Measurements from ENCODE around the gene SLC1A4. TPM values are rescaled to one million over a fixed set of nuclear protein-coding genes. Genes with fewer than 3 reads are reported as not detected.

The SLC1A4 gene
- 62.8 and 63.3 TPM in 2 replicates for total RNA-seq

GRCh38 chr2:64989126-64989981, at the start of gene SLC1A4:
TSS of gene SLC1A4 (plus strand) at chr2:64989399. CDS start at chr2:64989644, 245 bp downstream.
- intact Hi-C loops (cut with micrococcal nuclease) = loop anchor here (1.0 to 5.0 kb wide), 9 partner anchors 51 to 1401 kb away; partner anchors contain the start of genes ACTR2, AFTPH, CEP68 and MDH1

GRCh38 chr2:64941143-64941542, 48.1 kb upstream of the SLC1A4 start:
- intact Hi-C loops (cut with micrococcal nuclease) = no loop called here

- intact Hi-C loops (cut with micrococcal nuclease) = no loop called here
Measured at GRCh38 chr2:64941801-64942200, 47.4 kb upstream of the SLC1A4 start.

- intact Hi-C loops (cut with micrococcal nuclease) = no loop called here
Measured at GRCh38 chr2:64942693-64943092, 46.5 kb upstream of the SLC1A4 start.

GRCh38 chr2:64943387-64944150, 45.6 kb upstream of the SLC1A4 start:
- intact Hi-C loops (cut with micrococcal nuclease) = no loop called here

- intact Hi-C loops (cut with micrococcal nuclease) = no loop called here
Measured at GRCh38 chr2:64944484-64944883, 44.7 kb upstream of the SLC1A4 start.

GRCh38 chr2:64945973-64946768, 43.0 kb upstream of the SLC1A4 start:
- intact Hi-C loops (cut with micrococcal nuclease) = loop anchor here (1.0 kb wide), 2 partner anchors 42 to 110 kb away; partner anchors contain the start of gene CEP68

GRCh38 chr2:64946769-64947247, 42.4 kb upstream of the SLC1A4 start:
- intact Hi-C loops (cut with micrococcal nuclease) = loop anchor here (1.0 kb wide), 2 partner anchors 41 to 109 kb away; partner anchors contain the start of gene CEP68

GRCh38 chr2:64947885-64948284, 41.3 kb upstream of the SLC1A4 start:
- intact Hi-C loops (cut with micrococcal nuclease) = no loop called here

- intact Hi-C loops (cut with micrococcal nuclease) = no loop called here
Measured at GRCh38 chr2:64950226-64951160, 38.7 kb upstream of the SLC1A4 start.

- intact Hi-C loops (cut with micrococcal nuclease) = no loop called here
Measured at GRCh38 chr2:64951306-64951953, 37.8 kb upstream of the SLC1A4 start.

GRCh38 chr2:64952096-64952495, 37.1 kb upstream of the SLC1A4 start:
- intact Hi-C loops (cut with micrococcal nuclease) = no loop called here

- intact Hi-C loops (cut with micrococcal nuclease) = no loop called here
Measured at GRCh38 chr2:64952511-64953482, 36.4 kb upstream of the SLC1A4 start.

- intact Hi-C loops (cut with micrococcal nuclease) = no loop called here
Measured at GRCh38 chr2:64955467-64955866, 33.7 kb upstream of the SLC1A4 start.

GRCh38 chr2:64957109-64957903, 31.9 kb upstream of the SLC1A4 start:
- intact Hi-C loops (cut with micrococcal nuclease) = no loop called here

GRCh38 chr2:64958556-64958955, 30.6 kb upstream of the SLC1A4 start:
- intact Hi-C loops (cut with micrococcal nuclease) = no loop called here

GRCh38 chr2:64960819-64961218, 28.4 kb upstream of the SLC1A4 start:
- intact Hi-C loops (cut with micrococcal nuclease) = no loop called here
